Neural cell (in vitro differentiated cells): ENCODE data around the gene MAD1L1.

Experiments used
- MXI1 ChIP-seq: fragments of 450-650 bp; conservative IDR thresholded peaks from 2 replicates; pipeline ENCODE4 v1.6.1; 2014; ENCODE audit warnings: antibody characterized with exemption, mild to moderate bottlenecking; ENCODE audit not compliant: poor library complexity, severe bottlenecking
- POLR2AphosphoS5 ChIP-seq: IDR thresholded peaks from 2 replicates; pipeline ENCODE4 v1.6.1; 2012
- REST ChIP-seq: IDR thresholded peaks from 2 replicates; pipeline ENCODE4 v1.6.1; 2012; ENCODE audit warnings: borderline replicate concordance
- TAF1 ChIP-seq: IDR thresholded peaks from 2 replicates; pipeline ENCODE4 v1.6.1; 2012; ENCODE audit warnings: low read depth
- TF ChIP-seq, protein P1 (sequence below): fragments of 450-650 bp; IDR thresholded peaks from 2 replicates; pipeline ENCODE4 v1.5.1; 2014; ENCODE audit warnings: antibody characterized with exemption, mild to moderate bottlenecking, moderate library complexity; ENCODE audit not compliant: poor library complexity, severe bottlenecking

DNA sequence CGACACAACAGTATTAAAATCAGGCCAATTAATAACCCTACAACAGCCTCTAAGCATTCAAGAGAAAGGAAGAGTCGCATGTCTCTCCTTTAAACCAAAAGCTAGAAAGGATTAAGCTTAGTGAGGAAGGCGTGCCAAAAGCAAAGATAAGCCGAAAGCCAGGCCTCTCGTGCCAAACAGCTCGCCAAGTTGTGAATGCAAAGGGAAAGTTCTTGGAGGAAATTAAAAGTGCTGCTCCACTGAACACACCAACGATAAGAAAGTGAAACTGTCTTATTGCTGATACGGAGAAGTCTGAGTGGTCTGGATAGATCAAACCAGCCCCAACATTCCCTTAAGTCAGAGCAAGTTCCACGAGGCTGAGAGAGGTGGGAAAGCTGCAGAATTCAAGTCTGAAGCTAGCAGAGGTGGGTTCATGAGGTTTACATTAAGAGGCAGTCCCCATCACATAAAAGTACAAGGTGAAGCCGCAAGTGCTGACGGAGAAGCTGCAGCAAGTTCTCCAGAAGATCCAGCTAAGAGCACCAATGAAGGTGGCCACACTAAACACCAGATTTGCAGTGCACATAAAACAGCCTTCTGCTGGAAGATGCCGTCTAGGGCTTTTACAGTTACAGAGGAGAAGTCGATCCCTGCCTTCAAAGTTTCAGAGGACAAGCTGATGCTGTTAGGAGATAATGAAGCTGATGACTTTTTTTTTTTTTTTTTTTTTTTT lies 194.8 kb downstream of the MAD1L1 start:
- TF ChIP-seq, protein P1, sequence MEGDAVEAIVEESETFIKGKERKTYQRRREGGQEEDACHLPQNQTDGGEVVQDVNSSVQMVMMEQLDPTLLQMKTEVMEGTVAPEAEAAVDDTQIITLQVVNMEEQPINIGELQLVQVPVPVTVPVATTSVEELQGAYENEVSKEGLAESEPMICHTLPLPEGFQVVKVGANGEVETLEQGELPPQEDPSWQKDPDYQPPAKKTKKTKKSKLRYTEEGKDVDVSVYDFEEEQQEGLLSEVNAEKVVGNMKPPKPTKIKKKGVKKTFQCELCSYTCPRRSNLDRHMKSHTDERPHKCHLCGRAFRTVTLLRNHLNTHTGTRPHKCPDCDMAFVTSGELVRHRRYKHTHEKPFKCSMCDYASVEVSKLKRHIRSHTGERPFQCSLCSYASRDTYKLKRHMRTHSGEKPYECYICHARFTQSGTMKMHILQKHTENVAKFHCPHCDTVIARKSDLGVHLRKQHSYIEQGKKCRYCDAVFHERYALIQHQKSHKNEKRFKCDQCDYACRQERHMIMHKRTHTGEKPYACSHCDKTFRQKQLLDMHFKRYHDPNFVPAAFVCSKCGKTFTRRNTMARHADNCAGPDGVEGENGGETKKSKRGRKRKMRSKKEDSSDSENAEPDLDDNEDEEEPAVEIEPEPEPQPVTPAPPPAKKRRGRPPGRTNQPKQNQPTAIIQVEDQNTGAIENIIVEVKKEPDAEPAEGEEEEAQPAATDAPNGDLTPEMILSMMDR = no peak
- TF ChIP-seq TAF1 (no peak), MXI1 (no peak), POLR2AphosphoS5 (no peak), REST (no peak)
